Epithelial cell of esophagus (primary cell): ENCODE data around the gene LILRA5.
"Not testable (repeated sequence)": the region's sequence is repeated elsewhere in the genome, so short reads cannot be mapped to it uniquely, and the experiment has no call there.

Experiments
- DNase-seq: peaks from one replicate; pipeline ENCODE4 v3.0.0; 2010; ENCODE audit warnings: low read depth
- H3K4me3 ChIP-seq: 2 replicates; pipeline ENCODE4 v1.5.1; 2011; ENCODE audit warnings: mild to moderate bottlenecking, low read length, control low read depth
- CTCF ChIP-seq: IDR thresholded peaks from 2 replicates; pipeline ENCODE4 v1.5.1; 2011; ENCODE audit warnings: low read depth, mild to moderate bottlenecking, low read length, control low read depth, inconsistent platforms; ENCODE audit not compliant: insufficient read depth; ENCODE audit errors: missing control alignments

LILRA5 gene

GRCh38 chr19:54299515-54299914 is 13.5 kb downstream of the LILRA5 start:
- TF ChIP-seq CTCF: no peak

GRCh38 chr19:54299126-54299498 is 13.9 kb downstream of the LILRA5 start:
- TF ChIP-seq CTCF: no peak
- H3K4me3 ChIP-seq: no peak overlapping the region
- no peak for DNase-seq

More at GRCh38 chr19:54299515-54299914, 13.5 kb downstream of the LILRA5 start:
- DNase-seq: no peak
- H3K4me3 ChIP-seq: no peak overlapping the region

DNA sequence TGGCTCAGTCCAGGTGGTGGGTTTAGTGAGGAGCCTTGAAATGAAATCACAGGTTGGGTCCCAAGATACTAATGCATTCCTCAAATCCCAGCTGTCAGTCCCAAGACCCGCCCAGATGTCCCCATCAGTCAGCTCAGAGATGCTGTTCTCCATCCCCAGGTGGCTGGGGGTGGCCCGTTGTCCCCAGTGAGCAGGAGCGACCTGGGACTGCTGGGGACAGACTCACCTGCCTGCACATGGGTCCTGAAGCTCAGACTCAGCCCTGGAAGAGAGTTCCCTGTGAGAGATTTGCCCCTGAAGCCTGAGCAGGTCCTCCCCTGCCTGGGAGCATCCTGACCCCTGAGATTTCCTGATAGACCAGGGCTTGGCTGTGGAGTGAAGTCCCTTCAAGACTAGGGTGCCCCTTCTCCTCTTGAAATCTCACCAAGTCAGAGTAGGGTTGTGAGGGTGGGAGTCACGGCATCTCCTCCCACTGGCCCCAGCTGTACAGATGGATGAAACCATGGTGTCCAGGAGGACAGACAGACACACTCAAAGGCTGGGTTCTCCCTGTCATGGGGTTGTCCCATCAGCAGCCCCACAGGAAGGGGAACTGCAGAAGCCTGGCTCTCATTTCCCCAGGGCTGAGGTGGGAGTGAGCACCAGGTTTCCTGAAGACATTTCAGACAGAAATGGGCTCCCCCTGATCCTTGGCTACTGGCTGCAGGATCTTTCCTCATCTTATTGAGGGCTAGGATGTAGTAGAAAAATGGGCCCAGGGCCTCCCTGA is 14.4 kb downstream of the LILRA5 start:
- H3K4me3 ChIP-seq: no peak overlapping the region
- no peak for TF ChIP-seq CTCF
- DNase-seq: no peak

DNA sequence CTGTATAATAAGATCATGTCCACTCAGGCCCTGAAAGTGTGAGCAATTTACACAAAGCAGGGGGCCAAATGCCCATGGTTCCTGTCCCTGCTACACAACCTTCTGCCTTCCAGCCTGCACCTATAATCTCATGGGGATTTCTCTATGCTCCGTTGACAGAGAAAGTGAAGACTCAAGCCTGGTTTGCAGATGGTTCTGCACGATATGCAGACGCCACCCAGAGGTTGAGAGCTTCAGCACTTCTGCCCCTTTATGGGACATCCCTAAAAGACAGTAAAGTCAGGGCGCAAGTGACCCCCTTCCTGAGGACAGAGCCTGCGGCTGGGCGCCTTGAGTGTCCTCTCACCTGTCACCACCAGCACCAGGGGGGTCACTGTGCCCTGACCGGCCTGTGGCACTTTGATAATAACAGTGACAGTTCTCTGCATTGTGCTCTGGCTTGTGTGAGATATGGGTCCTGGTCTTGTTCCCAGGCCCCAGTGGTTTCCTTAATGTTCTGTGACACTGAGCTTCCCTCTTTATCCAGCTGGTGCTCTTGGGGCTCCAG is 15.1 kb downstream of the LILRA5 start:
- no peak for DNase-seq
- H3K4me3 ChIP-seq: no peak overlapping the region
- TF ChIP-seq CTCF: no peak

DNA sequence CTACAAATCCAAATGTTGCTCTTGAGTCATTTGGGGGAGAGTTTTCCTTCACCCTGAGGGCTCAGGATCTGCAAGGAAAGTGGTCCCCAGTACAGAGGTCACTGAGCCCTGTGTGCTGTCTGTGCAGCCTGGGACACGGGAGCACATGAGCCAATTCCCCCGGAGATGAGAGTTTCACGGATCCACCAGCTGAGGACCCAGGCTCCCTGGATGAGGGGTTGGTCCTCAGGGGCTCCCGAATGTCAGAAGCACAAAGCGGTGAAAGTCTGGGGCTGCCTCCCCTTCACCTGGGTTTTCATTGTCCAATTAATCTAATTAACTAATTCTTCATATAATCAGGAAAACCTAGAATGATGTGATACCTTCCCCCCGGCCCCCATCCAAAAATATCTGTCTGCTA is 18.4 kb downstream of the LILRA5 start:
- no peak overlapping the region for H3K4me3 ChIP-seq
- no peak for DNase-seq

DNA sequence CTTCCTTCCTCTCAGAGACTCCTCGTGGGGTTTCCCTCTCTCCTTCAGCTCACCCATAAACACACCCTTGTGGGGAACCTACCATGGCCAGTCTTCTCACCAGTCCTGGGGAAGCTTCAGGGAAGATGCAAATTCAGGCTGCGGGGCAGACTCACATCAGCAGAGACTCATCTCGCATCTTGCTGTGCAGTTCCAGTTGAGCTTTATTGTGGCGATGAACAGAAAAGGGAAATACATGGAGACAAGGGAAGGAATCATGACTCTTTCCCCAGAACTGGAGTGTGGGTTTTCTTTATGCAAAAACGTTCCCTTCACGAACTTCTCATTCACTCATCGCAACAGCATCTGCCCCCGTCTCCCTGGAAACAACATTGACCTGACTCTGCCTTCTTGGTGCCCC is 23.8 kb downstream of the LILRA5 start:
- not testable (repeated sequence) for DNase-seq, H3K4me3 ChIP-seq

More for the DNA sequence above, 18.4 kb downstream of the LILRA5 start:
- no peak for TF ChIP-seq CTCF

DNA sequence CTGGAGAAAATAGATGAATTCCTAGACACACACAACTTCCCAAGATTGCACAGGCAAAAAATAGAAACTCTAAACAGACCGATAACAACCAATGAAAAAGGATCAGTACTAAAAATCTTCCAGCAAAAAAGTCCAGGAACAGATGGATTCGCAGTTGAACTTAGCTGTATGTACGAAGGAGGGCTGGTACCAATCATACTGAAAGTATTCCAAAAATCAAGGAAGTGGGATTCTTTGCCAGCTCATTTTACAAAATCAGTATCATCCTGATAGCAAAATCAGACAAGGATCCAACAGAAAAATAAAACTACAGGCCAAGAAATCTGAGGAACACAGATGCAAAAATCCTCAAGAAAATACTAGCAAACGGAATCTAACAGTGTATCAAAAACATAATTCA is 25.5 kb downstream of the LILRA5 start:
- no peak overlapping the region for H3K4me3 ChIP-seq
- DNase-seq: no peak
- TF ChIP-seq CTCF: no peak

DNA sequence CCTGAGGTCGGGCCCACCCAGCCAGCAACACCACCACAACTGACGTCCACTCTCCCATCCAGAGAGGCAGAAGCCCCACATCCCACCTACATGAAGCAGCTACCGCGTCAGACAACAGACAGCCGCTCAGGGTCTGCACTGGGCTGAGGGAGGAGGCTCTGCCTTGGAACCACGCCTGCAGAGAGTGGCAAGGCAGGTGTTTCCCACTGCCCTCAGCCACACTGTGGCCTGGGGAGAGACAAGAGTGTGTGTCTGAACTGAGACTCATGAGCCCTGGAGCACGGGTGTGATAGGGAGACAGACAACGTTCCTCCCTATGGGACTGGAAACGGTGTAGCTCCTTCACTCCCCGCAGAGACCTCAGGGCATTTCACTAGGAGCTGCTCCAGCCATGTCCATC is 26.7 kb downstream of the LILRA5 start:
- H3K4me3 ChIP-seq, DNase-seq: not testable (repeated sequence)

DNA sequence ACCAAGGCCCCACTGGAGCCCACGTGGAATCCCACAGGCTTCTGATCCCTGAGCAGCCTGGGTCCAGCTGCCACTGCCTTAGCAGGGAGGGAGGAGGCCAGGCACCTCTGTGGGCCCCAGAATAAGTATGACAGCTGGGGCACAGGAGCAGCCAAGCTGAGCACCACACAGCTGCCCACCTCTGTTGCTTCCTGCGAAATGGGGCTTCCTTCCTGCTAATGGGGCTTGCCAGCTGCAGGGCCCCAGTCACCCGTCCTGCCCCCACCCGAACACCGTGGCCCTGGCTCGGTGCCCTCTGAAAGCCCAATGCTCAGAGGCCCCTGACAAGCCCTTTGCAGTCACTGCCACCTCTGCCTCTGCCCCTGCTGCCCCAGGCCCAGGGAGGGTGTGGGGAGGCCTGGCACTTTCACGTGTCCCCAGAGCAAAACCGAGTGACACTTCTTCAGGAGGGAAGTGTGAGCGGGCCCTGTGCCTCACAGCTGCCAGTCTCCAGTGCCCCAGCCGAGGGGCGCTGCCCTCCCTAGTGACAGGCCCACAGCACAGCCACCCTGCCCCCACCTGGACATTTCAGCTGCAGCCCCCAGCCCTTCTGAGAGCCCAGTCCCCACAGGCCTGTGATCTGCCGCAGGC is 27.4 kb downstream of the LILRA5 start:
- DNase-seq, H3K4me3 ChIP-seq: not testable (repeated sequence)
